ENCODE results near the gene FLRT2. TPM values are rescaled to one million over a fixed set of nuclear protein-coding genes. Genes with fewer than 3 reads are reported as not detected.

FLRT2 gene
- polyA plus RNA-seq, 3 donors, result 0.01 TPM; not detected in 2

GRCh38 chr14:85516239-85517113, 13.5 kb upstream of the FLRT2 start:
- Histone ChIP-seq H2AFZ (ENCODE audit: insufficient read depth, low read depth, low read length, poor library complexity, severe bottlenecking) (no peak overlapping the region), H3K4me2 (replicated peaks; ENCODE audit: extremely low read depth, low read length, poor library complexity, severe bottlenecking) (no peak overlapping the region), H3K79me2 (ENCODE audit: insufficient read depth, low read length) (no peaks in the 10 kb centered on the region), H3K4me1 (ENCODE audit: control insufficient read depth in 1 of 2, insufficient read depth in 2 of 2, low read length in 2 of 2) (no peaks in the 10 kb centered on the region), H4K20me1 (ENCODE audit: insufficient read depth, low read length) (no peaks in the 10 kb centered on the region), H3K4me3 (replicated peaks in 1 of 3; ENCODE audit: low read depth in 2 of 3, low read length in 3 of 3) (no peak overlapping the region), H3K9ac (ENCODE audit: insufficient read depth, low read length, poor library complexity, severe bottlenecking) (no peak overlapping the region), H3K27me3 (ENCODE audit: control insufficient read depth in 2 of 2, insufficient read depth in 2 of 2, low read length in 2 of 2) (no peaks in the 10 kb centered on the region), H3K36me3 (replicated peaks in 1 of 2; ENCODE audit: control insufficient read depth in 1 of 2, insufficient read depth in 2 of 2, low read length in 2 of 2) (no peaks in the 10 kb centered on the region), H3K27ac (ENCODE audit: low read depth in 1 of 2, low read length in 2 of 2) (no peak overlapping the region), H3K9me3 (replicated peaks in 1 of 2; ENCODE audit: control insufficient read depth in 1 of 2, insufficient read depth in 1 of 2, low read length in 2 of 2) (no peaks in the 10 kb centered on the region)
- Mint-ChIP-seq H3K4me1 (peaks cover 5% of the 10 kb centered on the region), H3K9me3 (peaks cover 0 to 5% (median 0%) of the 10 kb centered on the region in 7 donors), H3K27me3 (ENCODE audit: low read depth in 3 of 3) (peaks cover 0 to 2% (median 2%) of the 10 kb centered on the region in 3 donors), H3K4me3 (no peak overlapping the region), H3K36me3 (no peaks in the 10 kb centered on the region), H3K27ac (no peak overlapping the region)
- DNase-seq, result no peak
- TF ChIP-seq CTCF (IDR thresholded peaks at IDR 0.05), result no peak
- intact Hi-C loops (cut with micrococcal nuclease), result no loop called here
- 48% methylated on average over 2 of the region's 5 CpGs for WGBS (ENCODE audit: insufficient coverage)

- H3K9ac ChIP-seq (ENCODE audit: insufficient read depth, low read length, poor library complexity, severe bottlenecking), result no peak overlapping the region
- Mint-ChIP-seq H3K4me3 (no peak overlapping the region), H3K27ac (peak overlapping the region in 1 of 7 donors; percentile 47), H3K36me3 (no peaks in the 10 kb centered on the region), H3K27me3 (ENCODE audit: low read depth in 3 of 3) (peaks cover 0 to 2% (median 2%) of the 10 kb centered on the region in 3 donors), H3K9me3 (peaks cover 0 to 5% (median 0%) of the 10 kb centered on the region in 7 donors), H3K4me1 (peaks cover 5% of the 10 kb centered on the region)
- H3K27me3 ChIP-seq (ENCODE audit: control insufficient read depth in 2 of 2, insufficient read depth in 2 of 2, low read length in 2 of 2), result no peaks in the 10 kb centered on the region
- H4K20me1 ChIP-seq (ENCODE audit: insufficient read depth, low read length), result no peaks in the 10 kb centered on the region
- no peak overlapping the region for H3K4me2 ChIP-seq (replicated peaks; ENCODE audit: extremely low read depth, low read length, poor library complexity, severe bottlenecking)
- TF ChIP-seq CTCF (IDR thresholded peaks at IDR 0.05), result no peak
- no peaks in the 10 kb centered on the region for H3K36me3 ChIP-seq (replicated peaks in 1 of 2; ENCODE audit: control insufficient read depth in 1 of 2, insufficient read depth in 2 of 2, low read length in 2 of 2)
- H3K4me3 ChIP-seq (replicated peaks in 1 of 3; ENCODE audit: low read depth in 2 of 3, low read length in 3 of 3), result no peak overlapping the region
- DNase-seq, result no peak
- H3K27ac ChIP-seq (ENCODE audit: low read depth in 1 of 2, low read length in 2 of 2), result no peak overlapping the region
- no peaks in the 10 kb centered on the region for H3K9me3 ChIP-seq (replicated peaks in 1 of 2; ENCODE audit: control insufficient read depth in 1 of 2, insufficient read depth in 1 of 2, low read length in 2 of 2)
- H3K4me1 ChIP-seq (ENCODE audit: control insufficient read depth in 1 of 2, insufficient read depth in 2 of 2, low read length in 2 of 2), result no peaks in the 10 kb centered on the region
- 83% methylated on average over 1 of the region's 2 CpGs for WGBS (ENCODE audit: insufficient coverage)
- intact Hi-C loops (cut with micrococcal nuclease), result no loop called here
- no peaks in the 10 kb centered on the region for H3K79me2 ChIP-seq (ENCODE audit: insufficient read depth, low read length)
- H2AFZ ChIP-seq (ENCODE audit: insufficient read depth, low read depth, low read length, poor library complexity, severe bottlenecking), result no peak overlapping the region
Observed at GRCh38 chr14:85517114-85517688, 12.7 kb upstream of the FLRT2 start.

Measured in CD14-positive monocyte (primary cell).